Left lung (tissue), 10 donors: ENCODE results near the gene TEDC1. TPM values are rescaled to one million over a fixed set of nuclear protein-coding genes. Genes with fewer than 3 reads are reported as not detected.

Source experiments
- ATAC-seq: fragments of 200-7000 bp; cut with Tn5 transposase; one replicate; pipeline ENCODE4 v1.9.1; 2020; ENCODE audit warnings: moderate library complexity
- DNase-seq, 4 donors: peaks; one replicate each; pipeline ENCODE4 v3.0.0-alpha.2; 2013 to 2020
- H3K27ac ChIP-seq, 2 donors: fragments of 200-600 bp; sonication (generic) in 1 of 2; one replicate each; pipeline versions ENCODE4 v1.5.0 to v1.8.0; 2020 to 2021
- H3K27me3 ChIP-seq, 2 donors: fragments of 200-600 bp; sonication (generic) in 1 of 2; one replicate each; pipeline versions ENCODE4 v1.5.0 to v1.8.0; 2020 to 2021
- H3K36me3 ChIP-seq, 2 donors: fragments of 200-600 bp; sonication (generic) in 1 of 2; one replicate each; pipeline versions ENCODE4 v1.5.0 to v1.8.0; 2020 to 2021
- H3K4me1 ChIP-seq, 2 donors: fragments of 200-600 bp; one replicate each; pipeline ENCODE4 v1.8.0; 2021
- H3K4me3 ChIP-seq, 2 donors: fragments of 200-600 bp; sonication (generic) in 1 of 2; one replicate each; pipeline versions ENCODE4 v1.5.0 to v1.8.0; 2020 to 2021; ENCODE audit warnings: mild to moderate bottlenecking in 1 of 2
- H3K9me3 ChIP-seq, 2 donors: fragments of 200-600 bp; sonication (generic) in 1 of 2; one replicate each; pipeline versions ENCODE4 v1.5.0 to v1.8.0; 2020 to 2021
- intact Hi-C, 2 donors: fragments of 100-400 bp; cut with DNase I; formaldehyde crosslinking; loops; one replicate each; pipeline versions ENCODE4 v1.11.2 to v1.14.2; 2022
- polyA plus RNA-seq, 6 donors: library from polyadenylated mRNA; unstranded; fragments of 120-200 nt; gene quantifications; one replicate each; pipeline ENCODE4 v1.2.1, GENCODE V29; 2013; ENCODE audit not compliant: insufficient read length in 6 of 6
- total RNA-seq, 2 donors: library from RNA; stranded (reverse); fragmentation: NEBNext Ultra II Directional; extraction: Animal tissue kit (Norgen Biotek cat#: 25700); gene quantifications; one replicate each; pipeline ENCODE4 v1.2.1, GENCODE V29; 2021
- TF ChIP-seq, protein P1 (sequence below), 2 donors: fragments of 200-600 bp; sonication (generic) in 1 of 2; IDR thresholded peaks; one replicate each; pipeline versions ENCODE4 v1.5.0 to v1.8.0; 2021; ENCODE audit warnings: antibody characterized with exemption in 2 of 2
- donor health status: DM: no; HTN: yes; CAD: no.
- donor health status: DM: no; HTN: no; CAD: no.

The TEDC1 gene
- total and polyA plus RNA-seq, 8 donors: 5.9 to 16.8 (median 8.8) TPM

DNA sequence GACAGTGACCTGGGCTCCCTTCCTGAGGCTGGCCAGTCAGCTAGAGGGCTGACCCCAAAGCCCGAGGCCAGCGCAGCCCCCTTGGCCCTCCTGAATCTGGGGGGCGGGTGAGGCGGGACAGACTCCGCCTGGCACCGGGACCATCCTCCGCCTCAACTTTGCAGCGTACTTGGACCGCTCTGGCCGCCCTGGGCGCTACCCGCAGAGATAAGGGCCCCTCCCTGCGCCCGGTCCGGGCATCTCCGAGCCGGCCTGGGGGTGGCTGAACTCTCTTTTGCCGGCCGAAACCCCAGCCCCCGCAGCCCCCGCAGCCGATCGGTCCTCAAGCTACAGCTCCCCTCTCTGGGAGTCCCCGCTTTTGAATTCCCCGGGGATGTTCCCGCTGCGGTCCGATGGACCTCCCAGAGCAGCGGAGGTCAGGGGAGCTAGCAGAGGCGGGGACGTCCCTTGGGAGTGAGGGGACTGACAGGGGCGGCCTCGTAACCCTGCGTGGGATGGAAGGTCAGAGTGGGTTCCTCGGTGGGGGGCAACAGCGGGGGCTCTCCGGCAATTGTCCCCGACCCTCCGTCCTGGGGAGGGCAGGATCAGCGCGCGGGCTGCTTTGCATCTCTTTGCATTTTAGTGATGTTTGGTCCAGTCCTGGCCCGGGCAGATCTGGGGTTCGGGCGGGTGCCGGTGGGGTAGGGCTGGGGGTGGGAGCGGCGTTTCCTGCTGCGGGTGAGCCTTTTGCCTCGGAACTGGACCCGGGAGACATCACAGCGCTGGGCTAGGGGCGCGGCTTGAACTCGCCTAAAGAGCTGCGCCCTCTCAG lies 4.7 kb upstream of the TEDC1 start, which contains the start of gene CRIP1:
TSS of gene CRIP1 (plus strand) at position 724 of the 811 bp plus-strand sequence. CDS start 374 bp downstream, outside the sequence.
- Histone ChIP-seq H3K27ac (peak within 1 kb of the TSS; percentile 85 to 97), H3K9me3 (no peaks in the 10 kb centered on the region), H3K27me3 (peaks cover 0 to 57% of the 10 kb centered on the region in 2 donors), H3K4me3 (peak within 1 kb of the TSS; percentile 46 to 81), H3K4me1 (peaks cover 50 to 90% of the 10 kb centered on the region in 2 donors), H3K36me3 (no peaks in the 10 kb centered on the region)
- DNase-seq (no peak), ATAC-seq (no peak)
- intact Hi-C loops: loop anchor here in 1 of 2 donors (5.0 kb wide), 1 partner anchor 114 kb away; no protein-coding TSS in a partner anchor
- TF ChIP-seq, protein P1, sequence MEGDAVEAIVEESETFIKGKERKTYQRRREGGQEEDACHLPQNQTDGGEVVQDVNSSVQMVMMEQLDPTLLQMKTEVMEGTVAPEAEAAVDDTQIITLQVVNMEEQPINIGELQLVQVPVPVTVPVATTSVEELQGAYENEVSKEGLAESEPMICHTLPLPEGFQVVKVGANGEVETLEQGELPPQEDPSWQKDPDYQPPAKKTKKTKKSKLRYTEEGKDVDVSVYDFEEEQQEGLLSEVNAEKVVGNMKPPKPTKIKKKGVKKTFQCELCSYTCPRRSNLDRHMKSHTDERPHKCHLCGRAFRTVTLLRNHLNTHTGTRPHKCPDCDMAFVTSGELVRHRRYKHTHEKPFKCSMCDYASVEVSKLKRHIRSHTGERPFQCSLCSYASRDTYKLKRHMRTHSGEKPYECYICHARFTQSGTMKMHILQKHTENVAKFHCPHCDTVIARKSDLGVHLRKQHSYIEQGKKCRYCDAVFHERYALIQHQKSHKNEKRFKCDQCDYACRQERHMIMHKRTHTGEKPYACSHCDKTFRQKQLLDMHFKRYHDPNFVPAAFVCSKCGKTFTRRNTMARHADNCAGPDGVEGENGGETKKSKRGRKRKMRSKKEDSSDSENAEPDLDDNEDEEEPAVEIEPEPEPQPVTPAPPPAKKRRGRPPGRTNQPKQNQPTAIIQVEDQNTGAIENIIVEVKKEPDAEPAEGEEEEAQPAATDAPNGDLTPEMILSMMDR (IDR thresholded peaks at IDR 0.05): no peak

DNA sequence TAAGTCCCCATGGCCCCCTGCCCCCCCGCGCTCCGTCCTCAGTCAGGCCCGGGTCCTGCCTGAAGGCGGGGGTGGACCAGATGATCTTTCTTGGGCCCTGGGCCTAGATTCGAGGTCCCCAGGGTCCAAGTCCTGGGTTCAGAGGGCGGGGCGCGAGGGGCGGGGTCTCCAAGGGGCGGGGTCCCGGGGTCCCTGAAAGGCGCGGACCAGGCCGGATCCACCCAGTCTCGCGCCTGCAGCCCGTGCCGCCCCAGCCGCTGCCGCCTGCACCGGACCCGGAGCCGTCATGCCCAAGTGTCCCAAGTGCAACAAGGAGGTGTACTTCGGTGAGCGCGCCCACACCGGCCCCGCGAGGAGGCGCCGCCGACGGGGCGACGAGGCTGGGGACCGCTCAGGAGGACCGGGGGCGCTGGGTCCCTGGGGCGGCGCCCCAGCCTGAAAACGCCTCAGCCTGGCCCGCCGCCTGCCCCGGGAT lies 4.0 kb upstream of the TEDC1 start:
- Histone ChIP-seq H3K27me3 (peaks cover 0 to 51% of the 10 kb centered on the region in 2 donors), H3K36me3 (no peaks in the 10 kb centered on the region), H3K27ac (peak overlapping the region; percentile 85 to 97), H3K9me3 (no peaks in the 10 kb centered on the region), H3K4me3 (peak overlapping the region; percentile 46 to 81), H3K4me1 (peaks cover 44 to 90% of the 10 kb centered on the region in 2 donors)
- peak in 1 of 4 donors; percentile 70 for DNase-seq
- ATAC-seq: no peak
- intact Hi-C loops: loop anchor here in 1 of 2 donors (5.0 kb wide), 1 partner anchor 115 kb away; no protein-coding TSS in a partner anchor
- TF ChIP-seq, protein P1 (IDR thresholded peaks at IDR 0.05): no peak

DNA sequence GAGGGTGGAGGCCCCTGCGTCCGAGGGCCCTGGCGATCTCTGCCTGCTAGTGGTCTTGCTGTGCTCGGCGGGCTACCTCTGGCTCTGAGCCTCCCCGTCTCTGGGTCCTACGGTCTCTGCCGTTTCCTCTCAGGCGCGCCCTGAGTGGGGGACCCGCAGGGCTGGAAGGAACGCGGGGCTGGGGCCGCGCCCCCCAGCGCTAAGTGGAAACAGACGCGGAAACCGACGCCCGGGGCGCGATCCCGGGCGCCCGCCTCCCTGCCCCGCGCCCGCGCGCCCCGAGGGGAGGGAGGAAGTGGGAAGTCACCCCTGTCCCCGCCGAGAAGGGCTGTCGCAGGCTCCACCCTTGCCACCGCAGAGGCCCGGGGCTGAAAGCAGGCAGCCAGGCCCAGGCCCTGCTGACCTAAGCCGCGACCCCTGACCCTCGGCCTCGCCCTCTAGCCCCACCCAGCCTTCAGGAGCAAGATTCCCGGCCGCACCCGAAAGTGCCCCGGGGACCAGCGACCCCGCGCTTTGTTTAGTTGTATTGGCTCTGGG lies 3.5 kb upstream of the TEDC1 start:
- Histone ChIP-seq H3K36me3 (no peaks in the 10 kb centered on the region), H3K4me1 (peaks cover 39 to 90% of the 10 kb centered on the region in 2 donors), H3K27me3 (peaks cover 0 to 46% of the 10 kb centered on the region in 2 donors), H3K27ac (peak overlapping the region; percentile 85 to 97), H3K9me3 (no peaks in the 10 kb centered on the region), H3K4me3 (peak overlapping the region; percentile 46 to 81)
- intact Hi-C loops: loop anchor here in 1 of 2 donors (5.0 kb wide), 1 partner anchor 115 kb away; no protein-coding TSS in a partner anchor
- ATAC-seq (peak; percentile 7), DNase-seq (peak in 2 of 4 donors; percentile 83 to 94)
- TF ChIP-seq, protein P1 (IDR thresholded peaks at IDR 0.05): no peak

DNA sequence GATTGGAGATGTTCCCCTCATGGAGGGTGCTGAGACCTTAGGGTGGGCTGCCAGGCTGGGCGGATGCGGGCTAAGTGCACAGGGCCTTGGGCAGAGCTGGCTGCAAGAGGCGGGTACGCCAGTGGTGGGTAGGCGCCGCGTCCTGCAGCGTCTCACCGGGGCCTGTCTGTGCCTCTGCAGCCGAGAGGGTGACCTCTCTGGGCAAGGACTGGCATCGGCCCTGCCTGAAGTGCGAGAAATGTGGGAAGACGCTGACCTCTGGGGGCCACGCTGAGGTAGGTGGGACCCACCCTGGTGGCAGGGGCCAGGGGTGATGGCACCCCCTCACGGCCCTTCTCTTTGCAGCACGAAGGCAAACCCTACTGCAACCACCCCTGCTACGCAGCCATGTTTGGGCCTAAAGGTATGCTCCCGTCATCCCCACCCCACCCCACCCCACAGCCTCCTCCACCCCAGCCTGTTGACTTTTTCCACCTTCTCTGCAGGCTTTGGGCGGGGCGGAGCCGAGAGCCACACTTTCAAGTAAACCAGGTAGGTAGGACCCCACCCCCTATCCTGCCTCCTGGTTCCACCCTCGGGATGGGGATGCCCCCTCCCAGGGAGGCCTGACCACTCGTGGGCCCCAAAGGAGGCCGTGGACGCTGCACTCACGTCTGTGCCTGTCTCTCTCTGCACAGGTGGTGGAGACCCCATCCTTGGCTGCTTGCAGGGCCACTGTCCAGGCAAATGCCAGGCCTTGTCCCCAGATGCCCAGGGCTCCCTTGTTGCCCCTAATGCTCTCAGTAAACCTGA lies 2.9 kb upstream of the TEDC1 start:
- Histone ChIP-seq H3K27me3 (peaks cover 0 to 44% of the 10 kb centered on the region in 2 donors), H3K4me3 (peak overlapping the region; percentile 46 to 81), H3K4me1 (peaks cover 33 to 84% of the 10 kb centered on the region in 2 donors), H3K36me3 (no peaks in the 10 kb centered on the region), H3K9me3 (no peaks in the 10 kb centered on the region), H3K27ac (peak overlapping the region; percentile 95 to 97)
- peak; percentile 3 for ATAC-seq
- intact Hi-C loops: loop anchor here in 1 of 2 donors (5.0 kb wide), 1 partner anchor 116 kb away; no protein-coding TSS in a partner anchor
- DNase-seq: peak in 1 of 4 donors; percentile 76
- TF ChIP-seq, protein P1 (IDR thresholded peaks at IDR 0.05): no peak
